Heart right ventricle (tissue), 16 donors: ENCODE data around the gene HLA-E. TPM values are rescaled to one million over a fixed set of nuclear protein-coding genes. Genes with fewer than 3 reads are reported as not detected.

ENCODE experiments used
- ATAC-seq, 8 donors: fragments of 200-7000 bp; cut with Tn5 transposase; one replicate each; pipeline ENCODE4 v1.9.1; 2020; ENCODE audit warnings: mild to moderate bottlenecking in 8 of 8, moderate library complexity in 8 of 8, moderate number of reproducible peaks in 1 of 8
- DNase-seq, 2 donors: peaks; one replicate each; pipeline ENCODE4 v3.0.0-alpha.2; 2020
- H3K27ac ChIP-seq, 10 donors: fragments of 200-600 bp; sonication (generic) in 2 of 10; one replicate each; pipeline versions ENCODE4 v1.5.0 to v1.8.0; 2020 to 2022; ENCODE audit warnings: mild to moderate bottlenecking in 3 of 10
- H3K27me3 ChIP-seq, 7 donors: fragments of 200-600 bp; one replicate each; pipeline ENCODE4 v1.8.0; 2021 to 2022; ENCODE audit warnings: mild to moderate bottlenecking in 2 of 7
- H3K36me3 ChIP-seq, 9 donors: fragments of 200-600 bp; sonication (generic) in 1 of 9; one replicate each; pipeline versions ENCODE4 v1.5.0 to v1.8.0; 2020 to 2022; ENCODE audit warnings: mild to moderate bottlenecking in 2 of 9
- H3K4me1 ChIP-seq, 9 donors: fragments of 200-600 bp; sonication (generic) in 1 of 9; one replicate each; pipeline versions ENCODE4 v1.5.0 to v1.8.0; 2020 to 2022; ENCODE audit warnings: mild to moderate bottlenecking in 4 of 9
- H3K4me3 ChIP-seq, 10 donors: fragments of 200-600 bp; sonication (generic) in 2 of 10; one replicate each; pipeline versions ENCODE4 v1.5.0 to v1.8.0; 2020 to 2022; ENCODE audit warnings: mild to moderate bottlenecking in 7 of 10, moderate library complexity in 2 of 10
- H3K9me3 ChIP-seq, 11 donors: fragments of 200-600 bp in 10 of 11; sonication (generic) in 2 of 11; one replicate each; pipeline versions ENCODE4 v1.5.0 to v1.8.0; 2013 to 2022; ENCODE audit warnings: mild to moderate bottlenecking in 2 of 11, control low read depth in 1 of 11, moderate library complexity in 1 of 11
- WGBS, 2 donors: extraction: QIAGEN DNeasy Blood & Tissue Kit; methylation state at CpG; one replicate each; pipeline ENCODE4 v1.1.7; 2013; ENCODE audit warnings: inconsistent platforms in 1 of 2; 5-methylcytosine and 5-hydroxymethylcytosine counted together
- intact Hi-C, 10 donors: fragments of 100-400 bp; cut with DNase I; formaldehyde crosslinking; loops; one replicate each; pipeline versions ENCODE4 v1.11.1 to v1.14.2; 2022
- long read RNA-seq, 3 donors: library from polyadenylated mRNA; unstranded; transcript quantifications; one replicate each; pipeline ENCODE4 v2.0.0, GENCODE V29; 2020 to 2021
- polyA plus RNA-seq, 2 donors: library from polyadenylated mRNA; stranded (reverse); fragments of 200-250 nt; gene quantifications; one replicate each; pipeline ENCODE4 v1.2.3, GENCODE V29; 2013
- total RNA-seq, 10 donors: library from RNA; stranded (reverse); fragmentation: NEBNext Ultra II Directional in 3 of 10; extraction: Animal tissue kit (Norgen Biotek cat#: 25700) in 3 of 10; gene quantifications; one replicate each; pipeline versions ENCODE4 v1.2.1 to v1.2.4, GENCODE V29; 2021 to 2023
- TF ChIP-seq, protein P1 (sequence below), 9 donors: fragments of 200-600 bp; sonication (generic) in 2 of 9; IDR thresholded peaks; one replicate each; pipeline versions ENCODE4 v1.5.0 to v1.8.0; 2021 to 2022; ENCODE audit warnings: antibody characterized with exemption in 9 of 9, mild to moderate bottlenecking in 5 of 9, moderate library complexity in 1 of 9
- donor health status: Arrhythmogenic right ventricular cardiomyopathy.
- donor health status: ischemic (EF 13 %, LVEDD 7.1; RV severe dilation, severe dysfunction).
- donor health status: healthy with polysubstance abuse.
- donor health status: DM: no; HTN: yes; CAD: no.
- donor health status: DM: no; HTN: no; CAD: no.
- donor health status: ischemic (EF 25% LVEDD 6.9; RV normal size, moderate dysfunction).
- donor health status: ischemic (EF 25% LVEDD 5.7; RV mildly dilated, moderate dysfunction).
- donor health status: healthy.
- donor health status: DM: yes; HTN: yes; CAD: no.
- donor health status: Ischemic cardiomyopathy.
- donor health status: ischemic (EF 35%, LVEDD 5.7; RV mildly dilated, moderate dysfunction).
- donor health status: nonischemic (EF 11% LVEDD 7.7; RV severe dilation, severe dysfunction).
- donor health status: DM: yes; HTN: yes; CAD: no.
- donor health status: PGD.
- donor health status: ischemic (EF 29% LVEDD 5.4; RV normal size, mild dysfunction).
- donor health status: nonischemic (EF 23%, LVEDD 6.1; RV moderate dilation, normal function).

The HLA-E gene
- total RNA-seq (100 to 1,000 TPM; 121 to 482 (median 155) TPM), polyA plus RNA-seq (100 to 1,000 TPM; 232 to 263 TPM)
- long read RNA-seq, donor 1, transcript HLA-E-201 (8 exons, 2,601 nt) = major isoform, 224 of 409 reads
- long read RNA-seq, donor 1, partial matches to known transcripts = 179 of 409 reads
- long read RNA-seq, donor 1, other reads (novel, unspliced or antisense) = 6 of 409 reads
- long read RNA-seq, donor 2, transcript HLA-E-201 (8 exons, 2,601 nt) = major isoform, 200 of 422 reads
- long read RNA-seq, donor 2, partial matches to known transcripts = 214 of 422 reads
- long read RNA-seq, donor 2, other reads (novel, unspliced or antisense) = 8 of 422 reads
- long read RNA-seq, donor 3, transcript HLA-E-201 (8 exons, 2,601 nt) = major isoform, 180 of 218 reads
- long read RNA-seq, donor 3, partial matches to known transcripts = 33 of 218 reads
- long read RNA-seq, donor 3, other reads (novel, unspliced or antisense) = 5 of 218 reads

DNA sequence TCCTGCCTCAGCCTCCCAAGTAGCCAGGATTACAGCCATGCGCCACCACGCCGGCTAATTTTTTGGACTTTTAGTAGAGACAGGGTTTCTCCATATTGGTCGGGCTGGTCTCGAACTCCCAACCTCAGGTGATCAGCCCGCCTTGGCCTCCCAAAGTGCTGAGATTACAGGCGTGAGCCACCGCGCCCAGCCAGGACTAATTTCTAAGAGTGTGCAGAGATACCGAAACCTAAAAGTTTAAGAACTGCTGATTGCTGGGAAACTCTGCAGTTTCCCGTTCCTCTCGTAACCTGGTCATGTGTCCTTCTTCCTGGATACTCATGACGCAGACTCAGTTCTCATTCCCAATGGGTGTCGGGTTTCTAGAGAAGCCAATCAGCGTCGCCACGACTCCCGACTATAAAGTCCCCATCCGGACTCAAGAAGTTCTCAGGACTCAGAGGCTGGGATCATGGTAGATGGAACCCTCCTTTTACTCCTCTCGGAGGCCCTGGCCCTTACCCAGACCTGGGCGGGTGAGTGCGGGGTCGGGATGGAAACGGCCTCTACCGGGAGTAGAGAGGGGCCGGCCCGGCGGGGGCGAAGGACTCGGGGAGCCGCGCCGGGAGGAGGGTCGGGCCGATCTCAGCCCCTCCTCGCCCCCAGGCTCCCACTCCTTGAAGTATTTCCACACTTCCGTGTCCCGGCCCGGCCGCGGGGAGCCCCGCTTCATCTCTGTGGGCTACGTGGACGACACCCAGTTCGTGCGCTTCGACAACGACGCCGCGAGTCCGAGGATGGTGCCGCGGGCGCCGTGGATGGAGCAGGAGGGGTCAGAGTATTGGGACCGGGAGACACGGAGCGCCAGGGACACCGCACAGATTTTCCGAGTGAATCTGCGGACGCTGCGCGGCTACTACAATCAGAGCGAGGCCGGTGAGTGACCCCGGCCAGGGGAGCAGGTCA lies at the start of gene HLA-E:
Gene HLA-E (plus strand): TSS at position 429 of the 945 bp plus-strand sequence. CDS start 23 bp downstream, at position 452.
- 5 to 6% methylated on average over 68 of the region's 68 CpGs for WGBS, 2 donors
- peaks cover 0 to 52% (median 24%) of the 10 kb centered on the region in 9 donors for H3K4me1 ChIP-seq
- peak within 1 kb of the TSS; percentile 69 to 97 (median 88) for H3K4me3 ChIP-seq
- H3K9me3 ChIP-seq = no peaks in the 10 kb centered on the region
- peaks cover 0 to 44% (median 32%) of the 10 kb centered on the region in 9 donors for H3K36me3 ChIP-seq
- DNase-seq (peak; percentile 79 to 97), ATAC-seq (peak; percentile 93 to 97 (median 96))
- peak within 1 kb of the TSS; percentile 93 to 100 (median 98) for H3K27ac ChIP-seq
- intact Hi-C loops = loop anchor here in 7 of 10 donors (1.0 to 10.0 kb wide), 7 partner anchors 27 to 235 kb away; partner anchors contain the start of genes DHX16 (in 4 of the 7) and TUBB (in 1 of the 7)
- peaks cover 0 to 11% (median 0%) of the 10 kb centered on the region in 7 donors for H3K27me3 ChIP-seq
- TF ChIP-seq, protein P1, sequence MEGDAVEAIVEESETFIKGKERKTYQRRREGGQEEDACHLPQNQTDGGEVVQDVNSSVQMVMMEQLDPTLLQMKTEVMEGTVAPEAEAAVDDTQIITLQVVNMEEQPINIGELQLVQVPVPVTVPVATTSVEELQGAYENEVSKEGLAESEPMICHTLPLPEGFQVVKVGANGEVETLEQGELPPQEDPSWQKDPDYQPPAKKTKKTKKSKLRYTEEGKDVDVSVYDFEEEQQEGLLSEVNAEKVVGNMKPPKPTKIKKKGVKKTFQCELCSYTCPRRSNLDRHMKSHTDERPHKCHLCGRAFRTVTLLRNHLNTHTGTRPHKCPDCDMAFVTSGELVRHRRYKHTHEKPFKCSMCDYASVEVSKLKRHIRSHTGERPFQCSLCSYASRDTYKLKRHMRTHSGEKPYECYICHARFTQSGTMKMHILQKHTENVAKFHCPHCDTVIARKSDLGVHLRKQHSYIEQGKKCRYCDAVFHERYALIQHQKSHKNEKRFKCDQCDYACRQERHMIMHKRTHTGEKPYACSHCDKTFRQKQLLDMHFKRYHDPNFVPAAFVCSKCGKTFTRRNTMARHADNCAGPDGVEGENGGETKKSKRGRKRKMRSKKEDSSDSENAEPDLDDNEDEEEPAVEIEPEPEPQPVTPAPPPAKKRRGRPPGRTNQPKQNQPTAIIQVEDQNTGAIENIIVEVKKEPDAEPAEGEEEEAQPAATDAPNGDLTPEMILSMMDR (IDR thresholded peaks at IDR 0.05) = no peak

GRCh38 chr6:30441171-30441570 lies 48.1 kb upstream of the HLA-E start:
- Histone ChIP-seq H3K9me3 (no peaks in the 10 kb centered on the region), H3K27ac (no peak overlapping the region), H3K4me1 (peaks cover 0 to 5% (median 0%) of the 10 kb centered on the region in 9 donors), H3K27me3 (peaks cover 0 to 97% (median 83%) of the 10 kb centered on the region in 7 donors), H3K4me3 (no peak overlapping the region), H3K36me3 (no peaks in the 10 kb centered on the region)
- no peak for ATAC-seq
- 57 to 65% methylated on average over 3 of the region's 3 CpGs for WGBS, 2 donors
- intact Hi-C loops = no loop called here
- no peak for DNase-seq
- TF ChIP-seq, protein P1 (IDR thresholded peaks at IDR 0.05) = no peak

GRCh38 chr6:30443657-30444450 lies 45.5 kb upstream of the HLA-E start:
- no peak overlapping the region for H3K27ac ChIP-seq
- TF ChIP-seq, protein P1 (IDR thresholded peaks at IDR 0.05) = peak in 1 of 9 donors; percentile 17
- WGBS, 2 donors = 10 to 17% methylated on average over 20 of the region's 20 CpGs
- DNase-seq (no peak), ATAC-seq (peak in 1 of 8 donors; percentile 70)
- H3K4me3 ChIP-seq = no peak overlapping the region
- H3K36me3 ChIP-seq = no peaks in the 10 kb centered on the region
- H3K9me3 ChIP-seq = no peaks in the 10 kb centered on the region
- intact Hi-C loops = no loop called here
- peaks cover 0 to 100% (median 96%) of the 10 kb centered on the region in 7 donors for H3K27me3 ChIP-seq
- H3K4me1 ChIP-seq = peaks cover 0 to 5% (median 0%) of the 10 kb centered on the region in 9 donors
